ENCODE measurements around the gene RNPS1. TPM values are rescaled to one million over a fixed set of nuclear protein-coding genes. Genes with fewer than 3 reads are reported as not detected.
A peak's percentile ranks its signal among the peaks of the same experiment; 100 is the strongest.

Gene RNPS1
- total and polyA plus RNA-seq, 2 experiments from 2014 or later, result 315 to 384 TPM

GRCh38 chr16:2297506-2297860 is 29.6 kb upstream of the RNPS1 start (continued):
- no peak for TF ChIP-seq POLR2AphosphoS5 (IDR thresholded peaks at IDR 0.05; ENCODE audit: low read depth)
- no peak for TF ChIP-seq EZH2 (IDR thresholded peaks at IDR 0.05; ENCODE audit: low read depth, unreplicated experiment)
- TF ChIP-seq, protein P1, sequence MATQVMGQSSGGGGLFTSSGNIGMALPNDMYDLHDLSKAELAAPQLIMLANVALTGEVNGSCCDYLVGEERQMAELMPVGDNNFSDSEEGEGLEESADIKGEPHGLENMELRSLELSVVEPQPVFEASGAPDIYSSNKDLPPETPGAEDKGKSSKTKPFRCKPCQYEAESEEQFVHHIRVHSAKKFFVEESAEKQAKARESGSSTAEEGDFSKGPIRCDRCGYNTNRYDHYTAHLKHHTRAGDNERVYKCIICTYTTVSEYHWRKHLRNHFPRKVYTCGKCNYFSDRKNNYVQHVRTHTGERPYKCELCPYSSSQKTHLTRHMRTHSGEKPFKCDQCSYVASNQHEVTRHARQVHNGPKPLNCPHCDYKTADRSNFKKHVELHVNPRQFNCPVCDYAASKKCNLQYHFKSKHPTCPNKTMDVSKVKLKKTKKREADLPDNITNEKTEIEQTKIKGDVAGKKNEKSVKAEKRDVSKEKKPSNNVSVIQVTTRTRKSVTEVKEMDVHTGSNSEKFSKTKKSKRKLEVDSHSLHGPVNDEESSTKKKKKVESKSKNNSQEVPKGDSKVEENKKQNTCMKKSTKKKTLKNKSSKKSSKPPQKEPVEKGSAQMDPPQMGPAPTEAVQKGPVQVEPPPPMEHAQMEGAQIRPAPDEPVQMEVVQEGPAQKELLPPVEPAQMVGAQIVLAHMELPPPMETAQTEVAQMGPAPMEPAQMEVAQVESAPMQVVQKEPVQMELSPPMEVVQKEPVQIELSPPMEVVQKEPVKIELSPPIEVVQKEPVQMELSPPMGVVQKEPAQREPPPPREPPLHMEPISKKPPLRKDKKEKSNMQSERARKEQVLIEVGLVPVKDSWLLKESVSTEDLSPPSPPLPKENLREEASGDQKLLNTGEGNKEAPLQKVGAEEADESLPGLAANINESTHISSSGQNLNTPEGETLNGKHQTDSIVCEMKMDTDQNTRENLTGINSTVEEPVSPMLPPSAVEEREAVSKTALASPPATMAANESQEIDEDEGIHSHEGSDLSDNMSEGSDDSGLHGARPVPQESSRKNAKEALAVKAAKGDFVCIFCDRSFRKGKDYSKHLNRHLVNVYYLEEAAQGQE (IDR thresholded peaks at IDR 0.05; ENCODE audit: unreplicated experiment), result no peak
- TF ChIP-seq ZNF331 (CRISPR knock-in tag; IDR thresholded peaks at IDR 0.05; ENCODE audit: low read depth), result no peak
- TF ChIP-seq STAT1 (IDR thresholded peaks at IDR 0.05; ENCODE audit: unreplicated experiment), result no peak
- TF ChIP-seq CREB1 (CRISPR knock-in tag; IDR thresholded peaks at IDR 0.05; ENCODE audit: low read depth), result no peak
- TF ChIP-seq ZNF114 (CRISPR knock-in tag; IDR thresholded peaks at IDR 0.05), result no peak

GRCh38 chr16:2296661-2297505 is 29.0 kb upstream of the RNPS1 start:
- Histone ChIP-seq H2AFZ (peak overlapping the region; percentile 85), H4K20me1 (replicated peaks; ENCODE audit: insufficient read depth) (no peaks in the 10 kb centered on the region), H3K27ac (ENCODE audit: low read depth) (no peak overlapping the region), H3K4me2 (no peak overlapping the region), H3K9me2 (ENCODE audit: insufficient read depth) (0 out of 2 replicates have a peak, but pooled peaks cover 7% of the 10 kb centered on the region), H3K79me2 (replicated peaks; ENCODE audit: insufficient read depth) (no peaks in the 10 kb centered on the region), H3K4me3 (no peak overlapping the region), H3K27me3 (ENCODE audit: insufficient read depth) (no peaks in the 10 kb centered on the region), H3K4me1 (ENCODE audit: insufficient read depth) (no peaks in the 10 kb centered on the region), H3F3A (replicated peaks; ENCODE audit: low read depth) (no peaks in the 10 kb centered on the region), H3K36me3 (ENCODE audit: insufficient read depth) (no peaks in the 10 kb centered on the region)
- ATAC-seq, result peak; percentile 92
- no peaks in the 10 kb centered on the region for H3K4me1 Mint-ChIP-seq
- no peaks in the 10 kb centered on the region for H3K9me3 Mint-ChIP-seq
- H3K27ac Mint-ChIP-seq, result no peak overlapping the region
- no peaks in the 10 kb centered on the region for H3K36me3 Mint-ChIP-seq (ENCODE audit: low read depth)
- TF ChIP-seq CTCF (conservative IDR thresholded peaks at IDR 0.05; ENCODE audit: low read depth in 2 of 2) (peak; percentile 77 to 91), EZH2phosphoT487 (IDR thresholded peaks at IDR 0.05; ENCODE audit: unreplicated experiment) (no peak)
- peaks cover 13% of the 10 kb centered on the region for H3K27me3 Mint-ChIP-seq (ENCODE audit: insufficient read depth, low read depth, poor library complexity)
- H3K4me3 Mint-ChIP-seq, result no peak overlapping the region
- peak; percentile 74 for DNase-seq (ENCODE audit: low spot score)

Measured in GM23338 (cell line).